Thymus (tissue), 11 donors: ENCODE data around the gene SMARCA4. TPM values are rescaled to one million over a fixed set of nuclear protein-coding genes. Genes with fewer than 3 reads are reported as not detected.

ENCODE experiments used
- DNase-seq, 9 donors: peaks; one replicate each; pipeline ENCODE4 v3.0.0-alpha.2; 2013; ENCODE audit warnings: low spot score in 9 of 9, low read depth in 6 of 9, missing footprints in 1 of 9
- H3K27ac ChIP-seq, 2 donors: one replicate each; pipeline ENCODE4 v1.5.1; 2013; ENCODE audit warnings: control low read depth in 1 of 2, low read depth in 1 of 2, low read length in 1 of 2, mild to moderate bottlenecking in 1 of 2, moderate library complexity in 1 of 2
- H3K27me3 ChIP-seq, 2 donors: one replicate each; pipeline ENCODE4 v1.5.1; 2013; ENCODE audit warnings: low read length in 1 of 2; ENCODE audit not compliant: control insufficient read depth in 2 of 2, insufficient read depth in 1 of 2
- H3K36me3 ChIP-seq, 2 donors: one replicate each; pipeline ENCODE4 v1.5.1; 2013; ENCODE audit warnings: low read length in 1 of 2, mild to moderate bottlenecking in 1 of 2, moderate library complexity in 1 of 2; ENCODE audit not compliant: control insufficient read depth in 2 of 2, insufficient read depth in 2 of 2
- H3K4me1 ChIP-seq, 2 donors: one replicate each; pipeline ENCODE4 v1.5.1; 2013; ENCODE audit warnings: low read length in 2 of 2; ENCODE audit not compliant: control insufficient read depth in 2 of 2, insufficient read depth in 2 of 2
- H3K4me3 ChIP-seq, 2 donors: one replicate each; pipeline ENCODE4 v1.5.1; 2013; ENCODE audit warnings: low read length in 2 of 2, control low read depth in 1 of 2, mild to moderate bottlenecking in 1 of 2
- H3K9me3 ChIP-seq, 2 donors: one replicate each; pipeline ENCODE4 v1.5.1; 2013; ENCODE audit warnings: low read length in 1 of 2, mild to moderate bottlenecking in 1 of 2; ENCODE audit not compliant: control insufficient read depth in 2 of 2, insufficient read depth in 1 of 2
- WGBS: extraction: QIAGEN DNeasy Blood & Tissue Kit; methylation state at CpG from one replicate; pipeline ENCODE4 v1.1.7; 2013; 5-methylcytosine and 5-hydroxymethylcytosine counted together
- polyA plus RNA-seq: library from polyadenylated mRNA; stranded (reverse); fragments of 200-250 nt; gene quantifications from one replicate; pipeline ENCODE4 v1.2.3, GENCODE V29; 2013
- total RNA-seq: library from RNA; stranded (reverse); fragments of 120-200 nt; gene quantifications from one replicate; pipeline ENCODE4 v1.2.4, GENCODE V29; 2013
- donor health status: healthy.

SMARCA4 gene
- total and polyA plus RNA-seq, 2 donors: 76.6 to 88.0 TPM

DNA sequence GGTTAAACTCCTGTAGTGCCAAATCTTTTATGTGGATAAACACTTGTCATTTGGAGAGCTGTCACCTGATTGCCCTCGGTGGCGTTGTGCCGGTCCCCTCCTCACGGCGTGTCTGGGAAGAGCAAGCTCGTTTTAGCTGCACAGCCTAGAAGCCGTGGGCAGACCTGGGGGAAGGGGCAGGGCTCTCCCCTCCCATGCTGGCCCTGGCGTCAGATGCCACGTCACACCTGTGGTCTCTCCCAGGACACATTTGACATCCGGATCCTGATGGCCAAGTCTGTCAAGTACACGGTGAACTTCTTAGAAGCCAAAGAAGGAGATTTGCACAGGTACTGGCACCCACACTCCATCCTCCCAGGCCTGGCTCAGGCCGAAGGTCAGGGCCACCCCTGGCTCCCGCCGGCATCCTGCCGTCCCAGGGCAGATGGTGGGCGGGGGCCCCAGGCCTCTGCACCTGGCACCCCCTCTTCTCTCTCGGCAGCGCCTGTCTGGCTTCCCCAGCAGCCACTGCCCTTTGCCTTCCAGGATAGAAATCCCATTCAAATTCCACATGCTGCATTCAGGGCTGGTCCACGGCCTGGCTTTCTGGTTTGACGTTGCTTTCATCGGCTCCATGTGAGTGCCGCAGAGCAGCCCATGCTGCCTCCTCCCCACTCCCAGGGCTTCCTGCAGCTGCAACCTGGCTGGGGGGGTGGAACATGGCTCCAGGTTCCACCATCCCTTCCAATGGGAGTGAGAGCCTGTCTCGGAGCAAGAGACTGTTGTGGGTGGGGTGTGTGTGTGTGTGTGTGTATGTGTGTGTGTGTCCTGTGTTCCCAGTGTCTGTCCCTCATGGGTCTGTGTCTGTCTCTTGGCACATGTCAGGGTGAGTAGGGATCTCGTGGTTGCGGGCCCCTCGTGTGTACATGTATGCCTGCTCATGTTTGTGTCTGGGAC, 41.2 kb upstream of the SMARCA4 start:
- Histone ChIP-seq H3K4me1 (peaks cover 0 to 3% of the 10 kb centered on the region in 2 donors), H3K27me3 (no peaks in the 10 kb centered on the region), H3K27ac (no peak overlapping the region), H3K9me3 (no peaks in the 10 kb centered on the region), H3K4me3 (no peak overlapping the region), H3K36me3 (peaks cover 58 to 59% of the 10 kb centered on the region in 2 donors)
- no peak for DNase-seq
- WGBS: 96% methylated on average over 26 of the region's 26 CpGs

DNA sequence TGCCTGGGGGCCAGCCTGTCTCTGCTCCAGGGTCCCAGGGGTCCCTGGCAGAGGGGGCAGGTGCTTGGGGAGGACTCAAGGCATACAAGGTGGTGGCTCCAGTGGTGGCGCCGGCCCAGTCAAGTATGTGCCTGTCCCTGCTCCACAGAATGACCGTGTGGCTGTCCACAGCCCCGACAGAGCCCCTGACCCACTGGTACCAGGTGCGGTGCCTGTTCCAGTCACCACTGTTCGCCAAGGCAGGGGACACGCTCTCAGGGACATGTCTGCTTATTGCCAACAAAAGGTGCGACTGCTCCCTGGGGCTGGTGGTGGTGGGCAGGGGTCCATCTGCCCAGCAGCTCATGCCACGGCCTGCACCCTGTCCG, 40.6 kb upstream of the SMARCA4 start:
- peaks cover 64% of the 10 kb centered on the region in 2 donors for H3K36me3 ChIP-seq
- no peak overlapping the region for H3K27ac ChIP-seq
- WGBS: 97% methylated on average over 10 of the region's 10 CpGs
- no peak for DNase-seq
- no peak overlapping the region for H3K4me3 ChIP-seq
- no peaks in the 10 kb centered on the region for H3K9me3 ChIP-seq
- H3K27me3 ChIP-seq: no peaks in the 10 kb centered on the region
- no peaks in the 10 kb centered on the region for H3K4me1 ChIP-seq

DNA sequence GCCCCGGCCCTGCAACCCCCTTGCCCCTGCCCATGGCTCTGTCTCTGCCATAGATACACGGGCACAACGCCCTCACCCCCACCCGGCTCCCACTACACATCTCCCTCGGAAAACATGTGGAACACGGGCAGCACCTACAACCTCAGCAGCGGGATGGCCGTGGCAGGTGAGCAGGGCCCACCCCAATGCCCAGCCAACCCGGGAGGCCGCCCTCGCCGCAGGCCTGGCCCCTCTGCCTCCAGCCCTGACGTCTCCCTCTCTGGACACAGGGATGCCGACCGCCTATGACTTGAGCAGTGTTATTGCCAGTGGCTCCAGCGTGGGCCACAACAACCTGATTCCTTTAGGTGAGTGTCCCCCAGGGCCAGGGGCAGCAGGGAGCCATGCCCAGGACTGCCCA, 40.0 kb upstream of the SMARCA4 start:
- Histone ChIP-seq H3K4me3 (no peak overlapping the region), H3K27me3 (no peaks in the 10 kb centered on the region), H3K36me3 (peaks cover 69% of the 10 kb centered on the region in 2 donors), H3K4me1 (no peaks in the 10 kb centered on the region), H3K9me3 (no peaks in the 10 kb centered on the region), H3K27ac (no peak overlapping the region)
- no peak for DNase-seq
- 98% methylated on average over 16 of the region's 16 CpGs for WGBS

DNA sequence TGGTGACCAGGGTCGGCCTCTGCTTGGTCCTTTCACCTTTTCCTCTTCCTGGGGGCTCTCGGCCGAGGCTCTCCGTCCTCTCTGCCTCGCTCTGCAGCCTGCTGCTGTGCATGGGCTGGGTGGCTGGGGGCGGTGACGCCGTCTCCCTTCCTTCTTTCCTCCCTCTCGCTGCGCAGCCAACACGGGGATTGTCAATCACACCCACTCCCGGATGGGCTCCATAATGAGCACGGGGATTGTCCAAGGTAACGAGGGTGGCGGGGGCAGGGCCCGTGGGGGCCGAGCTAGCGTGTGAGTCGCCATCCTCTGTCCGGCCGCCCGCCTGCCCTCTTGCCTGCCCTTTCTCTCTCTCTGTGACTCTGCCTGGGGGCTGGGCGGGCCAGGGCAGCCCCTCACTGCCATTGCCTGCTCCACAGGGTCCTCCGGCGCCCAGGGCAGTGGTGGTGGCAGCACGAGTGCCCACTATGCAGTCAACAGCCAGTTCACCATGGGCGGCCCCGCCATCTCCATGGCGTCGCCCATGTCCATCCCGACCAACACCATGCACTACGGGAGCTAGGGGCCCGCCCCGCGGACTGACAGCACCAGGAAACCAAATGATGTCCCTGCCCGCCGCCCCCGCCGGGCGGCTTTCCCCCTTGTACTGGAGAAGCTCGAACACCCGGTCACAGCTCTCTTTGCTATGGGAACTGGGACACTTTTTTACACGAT, 39.5 kb upstream of the SMARCA4 start:
- Histone ChIP-seq H3K27me3 (no peaks in the 10 kb centered on the region), H3K4me3 (no peak overlapping the region), H3K4me1 (no peaks in the 10 kb centered on the region), H3K9me3 (no peaks in the 10 kb centered on the region), H3K36me3 (peaks cover 69 to 70% of the 10 kb centered on the region in 2 donors), H3K27ac (no peak overlapping the region)
- WGBS: 97% methylated on average over 43 of the region's 43 CpGs
- DNase-seq: no peak

DNA sequence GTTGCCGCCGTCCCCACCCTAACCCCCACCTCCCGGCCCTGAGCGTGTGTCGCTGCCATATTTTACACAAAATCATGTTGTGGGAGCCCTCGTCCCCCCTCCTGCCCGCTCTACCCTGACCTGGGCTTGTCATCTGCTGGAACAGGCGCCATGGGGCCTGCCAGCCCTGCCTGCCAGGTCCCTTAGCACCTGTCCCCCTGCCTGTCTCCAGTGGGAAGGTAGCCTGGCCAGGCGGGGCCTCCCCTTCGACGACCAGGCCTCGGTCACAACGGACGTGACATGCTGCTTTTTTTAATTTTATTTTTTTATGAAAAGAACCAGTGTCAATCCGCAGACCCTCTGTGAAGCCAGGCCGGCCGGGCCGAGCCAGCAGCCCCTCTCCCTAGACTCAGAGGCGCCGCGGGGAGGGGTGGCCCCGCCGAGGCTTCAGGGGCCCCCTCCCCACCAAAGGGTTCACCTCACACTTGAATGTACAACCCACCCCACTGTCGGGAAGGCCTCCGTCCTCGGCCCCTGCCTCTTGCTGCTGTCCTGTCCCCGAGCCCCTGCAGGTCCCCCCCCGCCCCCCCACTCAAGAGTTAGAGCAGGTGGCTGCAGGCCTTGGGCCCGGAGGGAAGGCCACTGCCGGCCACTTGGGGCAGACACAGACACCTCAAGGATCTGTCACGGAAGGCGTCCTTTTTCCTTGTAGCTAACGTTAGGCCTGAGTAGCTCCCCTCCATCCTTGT, 38.8 kb upstream of the SMARCA4 start:
- no peak overlapping the region for H3K27ac ChIP-seq
- no peaks in the 10 kb centered on the region for H3K4me1 ChIP-seq
- no peak overlapping the region for H3K4me3 ChIP-seq
- H3K9me3 ChIP-seq: no peaks in the 10 kb centered on the region
- WGBS: 96% methylated on average over 33 of the region's 33 CpGs
- H3K27me3 ChIP-seq: no peaks in the 10 kb centered on the region
- peaks cover 69 to 70% of the 10 kb centered on the region in 2 donors for H3K36me3 ChIP-seq
- no peak for DNase-seq

DNA sequence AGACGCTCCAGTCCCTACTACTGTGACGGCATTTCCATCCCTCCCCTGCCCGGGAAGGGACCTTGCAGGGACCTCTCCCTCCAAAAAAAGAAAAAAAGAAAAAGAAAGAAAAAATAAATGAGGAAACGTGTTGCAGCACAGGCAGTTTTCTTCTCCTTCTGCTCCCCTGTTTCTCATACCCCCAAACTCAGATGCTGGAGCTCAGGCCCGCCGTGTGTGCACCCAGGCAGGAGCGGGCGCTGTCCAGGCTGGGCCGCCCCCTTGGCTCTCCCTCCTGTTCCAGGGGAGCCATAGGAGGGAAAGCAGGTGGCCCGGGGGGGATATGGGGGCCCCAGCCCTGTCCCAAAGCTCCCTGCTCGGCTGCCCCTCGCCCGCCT, 38.2 kb upstream of the SMARCA4 start:
- WGBS: 96% methylated on average over 13 of the region's 13 CpGs
- Histone ChIP-seq H3K9me3 (no peaks in the 10 kb centered on the region), H3K36me3 (peaks cover 69 to 71% of the 10 kb centered on the region in 2 donors), H3K27me3 (no peaks in the 10 kb centered on the region), H3K27ac (no peak overlapping the region), H3K4me1 (peaks cover 2 to 4% of the 10 kb centered on the region in 2 donors), H3K4me3 (no peak overlapping the region)
- DNase-seq: no peak

DNA sequence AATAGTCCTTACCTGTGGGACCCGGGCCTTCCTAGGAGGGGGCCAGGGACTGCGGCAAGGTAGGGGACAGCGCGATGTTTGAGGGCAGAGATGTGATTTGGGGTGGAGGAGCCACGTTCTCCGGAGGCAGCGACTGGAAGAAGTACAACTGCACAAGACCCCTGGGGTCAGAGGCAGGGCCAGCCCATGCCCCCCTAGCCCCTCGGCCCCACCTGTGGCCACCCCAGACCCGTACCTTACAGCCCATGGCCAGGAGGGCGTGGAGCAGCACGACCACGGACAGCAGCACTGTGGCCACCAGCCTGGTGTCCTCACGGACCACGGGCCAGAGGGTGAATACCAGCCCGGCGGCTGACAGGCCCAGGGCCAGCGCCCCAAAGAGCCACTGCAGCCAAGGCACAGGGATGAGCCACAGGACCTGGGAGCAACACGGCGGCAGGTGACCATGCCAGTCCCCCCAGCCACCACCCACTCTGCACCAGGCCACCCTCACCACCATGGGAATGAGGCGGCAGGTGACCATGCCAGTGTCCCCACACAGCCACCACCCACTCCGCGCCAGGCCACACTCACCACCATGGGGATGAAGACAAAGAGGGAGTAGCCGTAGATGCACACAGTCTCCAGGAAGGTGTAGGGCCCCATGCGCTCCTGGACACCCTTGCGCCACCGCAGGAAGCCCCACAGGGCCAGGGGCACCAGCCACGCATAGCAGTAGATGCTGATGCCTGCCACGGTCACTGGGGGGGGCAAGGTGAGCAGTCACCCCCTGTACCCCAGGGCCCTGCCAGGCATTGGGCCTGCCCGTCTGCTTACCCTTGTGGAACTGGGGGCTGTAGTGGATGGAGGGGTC, 37.3 kb upstream of the SMARCA4 start:
- H3K27me3 ChIP-seq: no peaks in the 10 kb centered on the region
- H3K9me3 ChIP-seq: no peaks in the 10 kb centered on the region
- no peak for DNase-seq
- 98% methylated on average over 29 of the region's 29 CpGs for WGBS
- H3K36me3 ChIP-seq: peaks cover 62 to 73% of the 10 kb centered on the region in 2 donors
- H3K4me1 ChIP-seq: peaks cover 7 to 10% of the 10 kb centered on the region in 2 donors
- H3K4me3 ChIP-seq: no peak overlapping the region
- no peak overlapping the region for H3K27ac ChIP-seq

DNA sequence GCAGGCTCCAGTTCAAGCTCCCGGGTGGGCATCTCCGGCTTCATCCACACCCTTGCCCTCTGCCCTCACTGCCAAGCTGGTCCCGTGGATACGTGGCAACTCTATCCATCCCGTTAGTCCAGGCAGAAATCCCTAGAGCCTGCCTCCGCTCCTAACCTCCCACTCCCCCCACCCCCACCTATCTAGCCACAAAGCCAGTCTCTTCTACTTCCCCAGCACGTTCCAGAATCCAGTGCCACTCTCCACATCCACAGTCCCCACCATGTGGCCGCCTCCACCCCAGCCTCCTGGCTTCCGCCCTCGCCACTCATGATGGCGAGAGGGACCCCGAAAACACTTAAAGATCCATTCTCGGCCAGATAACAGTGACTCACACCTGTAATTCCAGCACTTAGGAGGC, 36.2 kb upstream of the SMARCA4 start:
- Histone ChIP-seq H3K36me3 (peaks cover 52 to 67% of the 10 kb centered on the region in 2 donors), H3K9me3 (no peaks in the 10 kb centered on the region), H3K4me3 (no peak overlapping the region), H3K27me3 (no peaks in the 10 kb centered on the region), H3K27ac (no peak overlapping the region), H3K4me1 (peaks cover 9 to 14% of the 10 kb centered on the region in 2 donors)
- WGBS: 97% methylated on average over 13 of the region's 13 CpGs
- no peak for DNase-seq
